Neuronal stem cell (in vitro differentiated cells): ENCODE results near the gene COG8.

Experiments used
- DNase-seq: peaks from one replicate; pipeline ENCODE4 v3.0.0-alpha.2; 2013; ENCODE audit warnings: low spot score
- H2AFZ ChIP-seq: one replicate; pipeline ENCODE4 v1.6.1; 2013; ENCODE audit warnings: mild to moderate bottlenecking, low read length, inconsistent platforms
- H2AK5ac ChIP-seq: 2 replicates; pipeline ENCODE4 v1.6.1; 2013; ENCODE audit warnings: low read depth, mild to moderate bottlenecking, inconsistent platforms, low read length, moderate library complexity, mixed read lengths
- H2BK120ac ChIP-seq: 2 replicates; pipeline ENCODE4 v1.6.1; 2013; ENCODE audit warnings: low read depth, mild to moderate bottlenecking, inconsistent platforms, low read length, moderate library complexity, mixed read lengths
- H2BK12ac ChIP-seq: one replicate; pipeline ENCODE4 v1.6.1; 2013; ENCODE audit warnings: low read length, inconsistent platforms
- H2BK15ac ChIP-seq: 2 replicates; pipeline ENCODE4 v1.6.1; 2013; ENCODE audit warnings: mild to moderate bottlenecking, low read length, inconsistent platforms, mixed read lengths
- H2BK5ac ChIP-seq: one replicate; pipeline ENCODE4 v1.6.1; 2013; ENCODE audit warnings: inconsistent platforms, mild to moderate bottlenecking, low read length, moderate library complexity
- H3K14ac ChIP-seq: one replicate; pipeline ENCODE4 v1.6.1; 2013; ENCODE audit warnings: low read length, inconsistent platforms
- H3K18ac ChIP-seq: 2 replicates; pipeline ENCODE4 v1.6.1; 2013; ENCODE audit warnings: low read length, inconsistent platforms
- H3K23ac ChIP-seq: 2 replicates; pipeline ENCODE4 v1.6.1; 2013; ENCODE audit warnings: low read depth, mild to moderate bottlenecking, mixed read lengths, low read length, inconsistent platforms; ENCODE audit not compliant: poor library complexity
- H3K27ac ChIP-seq: replicated peaks from 3 replicates; pipeline ENCODE4 v1.5.1; 2013; ENCODE audit warnings: low read length, inconsistent platforms
- H3K27me3 ChIP-seq, 3 experiments: 2 replicates each; pipeline ENCODE4 v1.6.1; 2013; ENCODE audit warnings: low read length in 3 of 3, mild to moderate bottlenecking in 2 of 3, inconsistent platforms in 1 of 3, low read depth in 1 of 3, mixed read lengths in 1 of 3, moderate library complexity in 1 of 3; ENCODE audit not compliant: control insufficient read depth in 3 of 3, insufficient read depth in 3 of 3
- H3K36me3 ChIP-seq, 2 donors: replicated peaks in 1 of 2; 2 replicates each; pipeline ENCODE4 v1.6.1; 2013; ENCODE audit warnings: low read length in 2 of 2; ENCODE audit not compliant: control insufficient read depth in 2 of 2, insufficient read depth in 2 of 2
- H3K4ac ChIP-seq: 2 replicates; pipeline ENCODE4 v1.6.1; 2013; ENCODE audit warnings: inconsistent platforms, mild to moderate bottlenecking, low read length, moderate library complexity
- H3K4me1 ChIP-seq, 2 donors: 1 replicate in 1 of 2; 2 replicates in 1 of 2; pipeline ENCODE4 v1.6.1; 2013; ENCODE audit warnings: low read length in 2 of 2, low read depth in 1 of 2; ENCODE audit not compliant: control insufficient read depth in 2 of 2, insufficient read depth in 1 of 2
- H3K4me2 ChIP-seq: one replicate; pipeline ENCODE4 v1.6.1; 2013; ENCODE audit warnings: mild to moderate bottlenecking, low read length, inconsistent platforms; ENCODE audit not compliant: insufficient read depth, poor library complexity, severe bottlenecking
- H3K4me3 ChIP-seq, 2 donors: 2 replicates each; pipeline ENCODE4 v1.5.1; 2013; ENCODE audit warnings: low read length in 2 of 2, mild to moderate bottlenecking in 2 of 2, inconsistent platforms in 1 of 2, moderate library complexity in 1 of 2
- H3K79me1 ChIP-seq: one replicate; pipeline ENCODE4 v1.6.1; 2013; ENCODE audit warnings: low read depth, mild to moderate bottlenecking, inconsistent platforms, low read length, moderate library complexity
- H3K9ac ChIP-seq: one replicate; pipeline ENCODE4 v1.6.1; 2013; ENCODE audit warnings: mild to moderate bottlenecking, low read depth, low read length, inconsistent platforms; ENCODE audit not compliant: poor library complexity
- H3K9me3 ChIP-seq, 2 donors: replicated peaks in 1 of 2; 2 replicates each; pipeline versions ENCODE3 to v1.6.1; 2013; ENCODE audit warnings: low read length in 2 of 2, mild to moderate bottlenecking in 2 of 2, inconsistent platforms in 1 of 2, low read depth in 1 of 2, mixed read lengths in 1 of 2, moderate library complexity in 1 of 2; ENCODE audit not compliant: control insufficient read depth in 2 of 2, insufficient read depth in 1 of 2
- H4K8ac ChIP-seq: one replicate; pipeline ENCODE4 v1.6.1; 2013; ENCODE audit warnings: low read depth, mild to moderate bottlenecking, inconsistent platforms, low read length, moderate library complexity
- H4K91ac ChIP-seq: one replicate; pipeline ENCODE4 v1.6.1; 2013; ENCODE audit warnings: low read length, low read depth, mild to moderate bottlenecking, inconsistent platforms; ENCODE audit not compliant: poor library complexity
- WGBS, 2 donors: extraction: QIAGEN DNeasy Blood & Tissue Kit; methylation state at CpG; one replicate each; pipeline ENCODE4 v1.1.7; 2013; ENCODE audit warnings: missing lambda C conversion rate in 2 of 2, mixed read lengths in 1 of 2; ENCODE audit not compliant: insufficient read length in 2 of 2, insufficient replicate concordance in 1 of 2; ENCODE audit errors: extremely low coverage in 2 of 2; 5-methylcytosine and 5-hydroxymethylcytosine counted together

Gene COG8

DNA sequence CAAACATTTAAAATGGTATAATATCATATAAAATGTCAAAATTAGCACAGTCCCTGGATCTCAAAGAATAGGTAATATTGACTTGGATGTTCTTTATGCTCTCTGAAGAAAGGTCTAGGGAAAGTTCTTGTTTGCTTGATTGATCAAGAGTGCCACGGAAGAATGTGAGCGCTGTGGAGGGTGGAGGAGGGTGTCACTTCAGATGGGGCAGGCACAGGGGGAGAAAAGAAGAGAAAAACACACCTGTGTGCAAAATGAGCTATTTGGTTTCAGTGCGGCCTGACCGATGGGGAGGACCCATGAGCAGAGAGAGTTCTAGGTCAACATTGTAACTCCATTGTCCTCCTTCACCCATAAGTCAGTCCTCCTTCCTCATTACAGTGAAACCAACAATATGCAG, 37.1 kb downstream of the COG8 start:
- H3K4me3 ChIP-seq, result no peak overlapping the region
- H3K18ac ChIP-seq, result no peak overlapping the region
- no peak overlapping the region for H2BK12ac ChIP-seq
- H3K4ac ChIP-seq, result no peak overlapping the region
- no peak overlapping the region for H2BK120ac ChIP-seq
- peaks cover 0 to 3% of the 10 kb centered on the region in 2 donors for H3K4me1 ChIP-seq
- DNase-seq, result no peak
- no peak overlapping the region for H3K14ac ChIP-seq
- H3K23ac ChIP-seq, result no peak overlapping the region
- H3K4me2 ChIP-seq, result no peak overlapping the region
- WGBS, 2 donors, result no CpG with 5 or more reads among the region's 4 CpGs
- H4K8ac ChIP-seq, result no peak overlapping the region
- no peaks in the 10 kb centered on the region for H3K79me1 ChIP-seq
- no peak overlapping the region for H2BK15ac ChIP-seq
- no peak overlapping the region for H2AFZ ChIP-seq
- H2BK5ac ChIP-seq, result no peak overlapping the region
- H3K36me3 ChIP-seq, result peaks cover 13 to 66% of the 10 kb centered on the region in 2 donors
- no peak overlapping the region for H4K91ac ChIP-seq
- H3K9ac ChIP-seq, result no peak overlapping the region
- no peak overlapping the region for H2AK5ac ChIP-seq
- no peaks in the 10 kb centered on the region for H3K9me3 ChIP-seq
- no peaks in the 10 kb centered on the region for H3K27me3 ChIP-seq
- no peak overlapping the region for H3K27ac ChIP-seq

GRCh38 chr16:69301861-69302260, 37.5 kb downstream of the COG8 start:
- H2AK5ac ChIP-seq, result no peak overlapping the region
- no peak overlapping the region for H3K9ac ChIP-seq
- WGBS, 2 donors, result no CpG with 5 or more reads among the region's 4 CpGs
- H3K4me2 ChIP-seq, result no peak overlapping the region
- H3K9me3 ChIP-seq, result no peaks in the 10 kb centered on the region
- no peak overlapping the region for H2BK120ac ChIP-seq
- H3K23ac ChIP-seq, result no peak overlapping the region
- H2BK12ac ChIP-seq, result no peak overlapping the region
- H4K8ac ChIP-seq, result no peak overlapping the region
- H3K4me1 ChIP-seq, result peaks cover 0 to 3% of the 10 kb centered on the region in 2 donors
- H2BK5ac ChIP-seq, result no peak overlapping the region
- no peak overlapping the region for H3K27ac ChIP-seq
- H2BK15ac ChIP-seq, result no peak overlapping the region
- H3K4me3 ChIP-seq, result no peak overlapping the region
- DNase-seq, result no peak
- no peaks in the 10 kb centered on the region for H3K27me3 ChIP-seq
- no peak overlapping the region for H3K14ac ChIP-seq
- no peak overlapping the region for H3K18ac ChIP-seq
- H2AFZ ChIP-seq, result no peak overlapping the region
- H3K36me3 ChIP-seq, result peaks cover 13 to 66% of the 10 kb centered on the region in 2 donors
- H3K79me1 ChIP-seq, result no peaks in the 10 kb centered on the region
- H3K4ac ChIP-seq, result no peak overlapping the region
- H4K91ac ChIP-seq, result no peak overlapping the region

DNA sequence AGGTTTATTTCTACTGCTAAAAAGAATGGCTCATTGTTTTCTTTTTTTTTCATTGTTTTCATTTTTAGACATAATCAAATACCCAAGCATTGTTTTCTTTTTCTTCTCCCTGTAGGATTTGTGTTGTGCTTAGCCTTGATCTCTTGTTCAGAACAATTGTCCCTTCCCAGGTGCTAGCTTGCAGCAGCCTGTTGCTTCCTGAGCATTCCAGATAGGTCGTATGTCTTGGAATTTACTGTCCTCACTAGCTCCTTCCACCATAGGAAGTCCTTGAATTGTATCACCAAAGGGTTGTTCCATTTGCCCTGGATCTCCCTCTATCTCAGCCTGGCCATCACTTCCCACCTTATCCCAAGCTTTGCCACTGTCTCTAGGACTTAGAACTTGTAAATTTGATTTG, 38.2 kb downstream of the COG8 start:
- Histone ChIP-seq H3K18ac (no peak overlapping the region), H3K27me3 (no peaks in the 10 kb centered on the region), H2BK15ac (no peak overlapping the region), H4K91ac (no peak overlapping the region), H3K4ac (no peak overlapping the region), H3K36me3 (peaks cover 13 to 66% of the 10 kb centered on the region in 2 donors), H3K4me2 (no peak overlapping the region), H4K8ac (no peak overlapping the region), H3K4me3 (no peak overlapping the region), H3K4me1 (peaks cover 0 to 3% of the 10 kb centered on the region in 2 donors), H3K27ac (no peak overlapping the region), H3K23ac (no peak overlapping the region), H2BK5ac (no peak overlapping the region), H3K9ac (no peak overlapping the region), H3K79me1 (no peaks in the 10 kb centered on the region), H3K9me3 (no peaks in the 10 kb centered on the region), H2BK120ac (no peak overlapping the region), H2AK5ac (no peak overlapping the region), H3K14ac (no peak overlapping the region), H2AFZ (no peak overlapping the region), H2BK12ac (no peak overlapping the region)
- no peak for DNase-seq
- WGBS, 2 donors, result no CpG with 5 or more reads among the region's 1 CpG

DNA sequence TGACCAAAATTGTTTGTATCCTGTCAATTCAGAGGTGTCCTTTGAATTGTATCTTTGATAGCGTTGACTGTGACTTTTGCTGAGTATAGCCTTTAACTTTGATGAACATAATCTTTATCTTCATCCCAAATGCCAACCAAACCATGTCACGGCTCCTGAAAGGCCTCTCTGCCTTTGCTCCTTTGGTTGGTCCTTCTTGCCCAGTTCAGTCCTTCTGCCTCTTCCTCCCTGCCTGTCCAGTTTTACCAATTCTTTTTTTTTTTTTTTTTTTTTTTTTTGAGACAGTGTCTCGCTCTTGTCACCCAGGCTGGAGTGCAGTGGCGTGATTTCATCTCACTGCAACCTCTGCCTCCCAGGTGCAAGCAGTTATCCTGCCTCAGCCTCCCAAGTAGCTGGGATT, 41.1 kb downstream of the COG8 start:
- Histone ChIP-seq H2BK12ac (no peak overlapping the region), H4K91ac (no peak overlapping the region), H3K4me2 (no peak overlapping the region), H3K27me3 (no peaks in the 10 kb centered on the region), H3K79me1 (no peaks in the 10 kb centered on the region), H3K23ac (no peak overlapping the region), H2BK5ac (no peak overlapping the region), H3K27ac (no peak overlapping the region), H3K18ac (no peak overlapping the region), H3K14ac (no peak overlapping the region), H4K8ac (no peak overlapping the region), H3K4ac (no peak overlapping the region), H3K4me1 (no peaks in the 10 kb centered on the region), H2BK120ac (no peak overlapping the region), H3K36me3 (peaks cover 13 to 47% of the 10 kb centered on the region in 2 donors), H3K9ac (no peak overlapping the region), H2AFZ (no peak overlapping the region), H2BK15ac (no peak overlapping the region), H3K9me3 (no peaks in the 10 kb centered on the region), H3K4me3 (no peak overlapping the region), H2AK5ac (no peak overlapping the region)
- no peak for DNase-seq
- no CpG with 5 or more reads among the region's 4 CpGs for WGBS, 2 donors
